Measurements from ENCODE around the gene GLTP. TPM values are rescaled to one million over a fixed set of nuclear protein-coding genes. Genes with fewer than 3 reads are reported as not detected.

The GLTP gene, protein sequence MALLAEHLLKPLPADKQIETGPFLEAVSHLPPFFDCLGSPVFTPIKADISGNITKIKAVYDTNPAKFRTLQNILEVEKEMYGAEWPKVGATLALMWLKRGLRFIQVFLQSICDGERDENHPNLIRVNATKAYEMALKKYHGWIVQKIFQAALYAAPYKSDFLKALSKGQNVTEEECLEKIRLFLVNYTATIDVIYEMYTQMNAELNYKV
- total RNA-seq: 33.3 and 38.6 TPM in 2 replicates

DNA sequence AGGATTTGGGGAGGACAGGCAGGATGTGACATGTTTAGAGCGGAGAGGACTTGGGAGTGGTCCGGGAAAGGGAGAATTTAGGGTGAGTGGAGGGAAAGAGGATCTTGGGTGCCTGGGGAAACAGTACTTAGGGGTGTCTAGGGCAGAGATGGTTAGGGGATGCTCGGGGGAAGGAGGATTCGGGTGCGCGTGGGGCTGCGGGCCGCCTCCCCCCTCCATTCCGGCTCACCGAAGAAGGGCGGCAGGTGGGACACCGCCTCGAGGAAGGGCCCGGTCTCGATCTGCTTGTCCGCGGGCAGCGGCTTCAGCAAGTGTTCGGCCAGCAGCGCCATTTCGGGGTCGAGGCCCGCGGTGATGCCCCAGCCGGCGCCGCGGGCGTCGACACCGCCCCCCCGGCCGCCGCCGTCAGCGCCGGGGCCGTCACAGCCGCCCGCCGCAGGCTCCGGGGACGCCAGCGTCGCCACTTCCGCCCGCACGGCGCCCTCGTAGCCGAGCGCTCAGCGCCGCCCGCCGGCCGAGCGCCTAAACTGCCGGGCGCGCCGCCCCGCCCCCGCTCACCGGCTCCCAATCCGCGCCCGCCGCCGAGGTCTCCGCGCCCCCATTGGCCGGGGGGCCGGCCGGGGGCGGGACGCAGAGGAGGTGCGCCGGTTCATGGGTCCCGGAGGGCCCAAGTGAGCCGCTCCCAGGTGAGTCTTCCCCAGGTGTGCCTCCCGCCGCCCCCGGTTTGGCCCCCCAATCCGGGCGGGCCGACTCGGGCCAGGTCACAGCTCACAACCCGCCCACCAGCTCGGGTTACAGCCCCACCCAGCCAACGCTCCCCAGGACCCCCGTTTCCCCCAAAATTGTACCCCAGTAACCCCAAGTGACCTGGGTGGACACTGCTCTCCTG lies at the start of gene GLTP:
TSS of gene GLTP (minus strand) at position 499 of the 889 bp plus-strand sequence. CDS start at position 332, 167 bp downstream.

DNA sequence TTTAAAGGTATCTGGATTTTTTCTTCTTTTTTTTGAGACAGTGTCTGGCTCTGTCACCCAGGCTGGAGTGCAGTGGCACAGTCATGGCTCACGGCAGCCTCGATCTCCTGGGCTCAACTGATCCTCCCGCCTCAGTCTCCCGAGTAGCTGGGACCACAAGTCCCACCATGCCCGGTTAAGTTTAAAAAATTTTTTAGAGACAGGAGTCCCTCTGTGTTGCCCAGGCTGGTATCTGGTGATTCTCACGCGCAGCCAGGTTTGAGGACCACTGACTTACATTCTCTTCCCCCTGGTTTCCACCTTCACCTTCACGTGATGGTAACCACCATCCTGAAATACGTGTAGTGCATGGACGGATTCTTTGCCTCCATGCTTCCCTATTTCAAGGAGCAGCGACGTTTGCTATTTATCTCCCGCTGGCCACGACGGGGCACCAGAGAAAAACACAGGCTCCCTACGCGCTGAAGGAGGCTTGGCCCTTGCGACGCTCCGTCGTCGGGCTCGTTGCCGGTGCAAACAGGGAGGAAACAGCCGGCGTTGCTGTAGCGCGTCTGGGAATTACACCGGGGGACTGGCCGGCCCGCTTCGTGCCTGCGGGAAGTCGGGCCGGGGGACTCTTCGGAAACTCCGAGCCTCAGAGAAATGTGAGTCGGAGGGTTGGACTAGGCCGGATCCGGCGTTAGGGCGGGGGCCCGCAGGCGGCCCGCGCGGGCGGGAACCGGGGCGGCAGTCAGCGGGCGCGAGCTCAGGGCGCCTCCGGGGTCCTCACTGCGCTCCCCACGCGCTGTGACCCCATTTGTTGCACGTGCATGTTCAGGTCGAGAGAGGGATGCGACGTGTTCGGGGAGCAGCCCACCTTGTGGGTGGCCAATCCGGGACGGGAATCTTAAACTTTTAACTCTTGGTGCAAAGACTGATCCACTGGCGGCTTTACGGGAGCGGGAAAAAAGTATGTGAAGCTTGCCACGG lies 19.7 kb upstream of the GLTP start, which contains the start of gene TCHP:
TSS of gene TCHP (plus strand) at position 492 of the 969 bp plus-strand sequence. CDS start 2,753 bp downstream, outside the sequence.

DNA sequence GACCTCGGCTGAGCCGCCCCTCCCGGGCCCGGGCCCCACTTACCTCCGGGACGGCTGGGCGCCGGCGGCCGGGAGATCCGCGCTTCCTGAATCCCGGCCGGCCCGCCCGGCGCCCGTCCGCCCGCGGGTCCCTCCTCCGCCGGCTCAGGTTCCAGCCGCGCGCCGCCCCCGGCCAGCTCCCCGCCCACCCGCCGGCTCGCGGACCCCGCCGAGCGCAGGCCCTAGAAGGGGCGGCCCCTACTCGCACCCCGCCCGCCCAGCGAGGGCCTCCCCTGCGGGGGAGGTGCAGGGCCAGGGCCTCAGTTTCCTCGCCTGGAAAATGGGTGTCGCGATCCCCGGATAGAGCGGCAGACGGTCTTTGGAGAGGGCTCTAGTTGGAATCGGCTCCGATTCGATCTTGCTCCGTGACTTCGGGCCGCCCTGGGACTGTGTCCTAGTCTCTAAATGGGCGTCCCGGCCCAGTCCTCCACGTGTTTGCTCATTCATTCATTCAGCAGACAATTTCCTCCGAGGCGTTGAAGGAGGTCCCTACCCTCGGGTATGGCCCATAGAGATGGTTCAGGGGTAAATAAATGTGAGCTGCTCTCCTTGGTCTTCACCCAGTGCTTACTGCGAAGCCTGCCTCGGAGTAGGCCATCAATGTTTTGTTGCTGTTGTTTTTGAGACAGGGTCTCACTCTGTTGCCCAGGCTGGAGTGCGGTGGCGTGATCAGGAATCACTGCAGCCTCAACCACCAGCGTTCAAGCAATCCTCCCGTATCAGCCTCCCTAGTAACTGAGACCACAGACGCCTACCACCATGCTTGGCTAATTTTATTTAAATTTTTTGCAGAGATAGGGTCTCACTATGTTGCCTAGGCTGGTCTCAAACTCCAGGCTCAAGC lies 46.8 kb downstream of the GLTP start, which contains the start of gene TRPV4:
TSS of gene TRPV4 (minus strand) at position 92 of the 883 bp plus-strand sequence. CDS start 18,602 bp downstream, outside the sequence.

Other genes starting within 250 kb of the GLTP start
- under 0.01 and 0.09 TPM in 2 replicates for gene FAM222A, start 166.7 kb downstream of the GLTP start, total RNA-seq
- 1.1 and 2.4 TPM in 2 replicates for gene TRPV4, start 47.1 kb downstream of the GLTP start, total RNA-seq
- gene TCHP, start 19.7 kb upstream of the GLTP start, total RNA-seq: 7.4 and 9.8 TPM in 2 replicates
- gene GIT2, start 115.8 kb upstream of the GLTP start, total RNA-seq: 25.7 and 28.9 TPM in 2 replicates
- gene ANKRD13A, start 118.9 kb upstream of the GLTP start, total RNA-seq: 36.1 and 57.4 TPM in 2 replicates
- 14.5 and 18.4 TPM in 2 replicates for gene C12orf76, start 168.0 kb upstream of the GLTP start, total RNA-seq
- 18.7 and 24.4 TPM in 2 replicates for gene IFT81, start 243.8 kb upstream of the GLTP start, total RNA-seq

Measured in bronchial smooth muscle cell (primary cell).